Neural progenitor cell (in vitro differentiated cells): Measurements from ENCODE around the gene NME4. TPM values are rescaled to one million over a fixed set of nuclear protein-coding genes. Genes with fewer than 3 reads are reported as not detected.
A peak's percentile ranks its signal among the peaks of the same experiment; 100 is the strongest.

Experiments
- DNase-seq: peaks from one replicate; pipeline ENCODE4 v3.0.0-alpha.2; 2016; ENCODE audit warnings: low spot score
- H2AFZ ChIP-seq: fragments of 200-600 bp; sonication (generic); replicated peaks from 2 replicates; pipeline ENCODE4 v1.6.1; 2016; ENCODE audit warnings: antibody characterized with exemption
- H3F3A ChIP-seq: fragments of 200-600 bp; sonication (generic); 2 replicates; pipeline ENCODE4 v1.6.1; 2016; ENCODE audit warnings: antibody characterized with exemption, low read depth
- H3K27ac ChIP-seq: fragments of 200-600 bp; sonication (generic); 2 replicates; pipeline ENCODE4 v1.5.1; 2016; ENCODE audit warnings: mild to moderate bottlenecking
- H3K27me3 ChIP-seq: fragments of 200-600 bp; sonication (generic); 2 replicates; pipeline ENCODE4 v1.6.1; 2016; ENCODE audit warnings: mild to moderate bottlenecking, moderate library complexity
- H3K36me3 ChIP-seq: fragments of 200-600 bp; sonication (generic); 2 replicates; pipeline ENCODE4 v1.5.1; 2016
- H3K4me1 ChIP-seq: fragments of 200-600 bp; sonication (generic); 2 replicates; pipeline ENCODE4 v1.6.1; 2016; ENCODE audit warnings: mixed run types
- H3K4me2 ChIP-seq: fragments of 200-600 bp; sonication (generic); 2 replicates; pipeline ENCODE4 v1.6.1; 2016
- H3K4me3 ChIP-seq: fragments of 200-600 bp; sonication (generic); 2 replicates; pipeline ENCODE4 v1.5.1; 2016
- H3K79me2 ChIP-seq: fragments of 200-600 bp; sonication (generic); 2 replicates; pipeline ENCODE4 v1.6.1; 2016; ENCODE audit warnings: low read depth
- H3K9ac ChIP-seq: fragments of 200-600 bp; sonication (generic); 2 replicates; pipeline ENCODE4 v1.6.1; 2016
- H3K9me3 ChIP-seq: fragments of 200-600 bp; sonication (generic); 2 replicates; pipeline ENCODE4 v1.5.1; 2016; ENCODE audit warnings: low read depth
- H4K20me1 ChIP-seq: fragments of 200-600 bp; sonication (generic); 2 replicates; pipeline ENCODE4 v1.6.1; 2016; ENCODE audit warnings: low read depth
- H3K27ac Mint-ChIP-seq: 3 replicates; pipeline ENCODE4 v1.8.0; 2021; ENCODE audit warnings: mixed read lengths
- H3K27me3 Mint-ChIP-seq: 2 replicates; pipeline ENCODE4 v1.8.0; 2022; ENCODE audit warnings: low read depth, mild to moderate bottlenecking, inconsistent platforms, moderate library complexity, mixed read lengths; ENCODE audit not compliant: insufficient read depth
- H3K36me3 Mint-ChIP-seq: 3 replicates; pipeline ENCODE4 v1.8.0; 2021; ENCODE audit warnings: mixed read lengths
- H3K4me1 Mint-ChIP-seq: 3 replicates; pipeline ENCODE4 v1.8.0; 2021; ENCODE audit warnings: mixed read lengths
- H3K4me3 Mint-ChIP-seq: 3 replicates; pipeline ENCODE4 v1.8.0; 2021; ENCODE audit warnings: mild to moderate bottlenecking, moderate library complexity, mixed read lengths
- H3K9me3 Mint-ChIP-seq: 3 replicates; pipeline ENCODE4 v1.8.0; 2020; ENCODE audit warnings: mixed read lengths
- EZH2 ChIP-seq: fragments of 200-600 bp; sonication (generic); IDR thresholded peaks from 2 replicates; pipeline ENCODE4 v1.6.1; 2017; ENCODE audit warnings: antibody characterized with exemption, mild to moderate bottlenecking, moderate library complexity
- EZH2phosphoT487 ChIP-seq: fragments of 200-600 bp; sonication (generic); IDR thresholded peaks from 2 replicates; pipeline ENCODE4 v1.6.1; 2017; ENCODE audit warnings: antibody characterized with exemption
- total RNA-seq: library from RNA; depleted of rRNA; stranded (reverse); fragments of >200 nt; gene quantifications from 2 replicates; pipeline ENCODE4 v1.2.3, GENCODE V29; 2015; ENCODE audit warnings: low replicate concordance
- TF ChIP-seq, protein P1 (sequence below): fragments of 200-600 bp; sonication (generic); IDR thresholded peaks from 2 replicates; pipeline ENCODE4 v1.5.1; 2017; ENCODE audit warnings: antibody characterized with exemption, mild to moderate bottlenecking

Gene NME4
- total RNA-seq, 1 donor from 2014 or later, result 93.3 TPM

DNA sequence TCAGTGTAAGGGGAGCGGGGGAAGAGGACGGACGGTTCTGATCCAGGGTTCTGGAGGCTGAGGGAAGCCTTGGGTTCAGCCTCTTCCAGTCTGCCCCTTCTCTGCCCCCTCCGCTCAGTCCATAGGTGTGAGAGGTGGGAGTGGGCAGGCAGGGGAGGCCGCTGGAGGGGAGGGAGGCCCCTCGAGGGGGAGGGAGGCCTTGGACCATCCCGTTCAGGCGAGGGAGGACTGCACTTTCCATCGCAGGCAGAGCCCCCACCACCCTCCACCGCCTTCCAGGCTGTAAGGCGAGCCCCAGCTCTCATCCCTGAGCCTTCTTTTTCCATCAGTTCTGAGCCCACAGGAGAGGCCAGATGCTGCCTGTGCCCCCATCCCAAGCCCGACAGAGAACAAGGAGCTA is 40.3 kb upstream of the NME4 start:
- H3K27me3 Mint-ChIP-seq, result peaks cover 3% of the 10 kb centered on the region
- Histone ChIP-seq H3K27ac (no peak overlapping the region), H4K20me1 (peaks cover 4% of the 10 kb centered on the region), H3K9ac (no peak overlapping the region), H3K79me2 (peaks cover 3% of the 10 kb centered on the region), H3K4me1 (peaks cover 3% of the 10 kb centered on the region), H3K36me3 (no peaks in the 10 kb centered on the region), H3K27me3 (no peaks in the 10 kb centered on the region), H3K4me3 (no peak overlapping the region), H2AFZ (no peak overlapping the region), H3F3A (no peaks in the 10 kb centered on the region), H3K4me2 (no peak overlapping the region), H3K9me3 (no peaks in the 10 kb centered on the region)
- peaks cover 17% of the 10 kb centered on the region for H3K4me1 Mint-ChIP-seq
- no peak overlapping the region for H3K4me3 Mint-ChIP-seq
- no peak for DNase-seq
- H3K9me3 Mint-ChIP-seq, result no peaks in the 10 kb centered on the region
- no peak for TF ChIP-seq EZH2phosphoT487
- TF ChIP-seq, protein P1, sequence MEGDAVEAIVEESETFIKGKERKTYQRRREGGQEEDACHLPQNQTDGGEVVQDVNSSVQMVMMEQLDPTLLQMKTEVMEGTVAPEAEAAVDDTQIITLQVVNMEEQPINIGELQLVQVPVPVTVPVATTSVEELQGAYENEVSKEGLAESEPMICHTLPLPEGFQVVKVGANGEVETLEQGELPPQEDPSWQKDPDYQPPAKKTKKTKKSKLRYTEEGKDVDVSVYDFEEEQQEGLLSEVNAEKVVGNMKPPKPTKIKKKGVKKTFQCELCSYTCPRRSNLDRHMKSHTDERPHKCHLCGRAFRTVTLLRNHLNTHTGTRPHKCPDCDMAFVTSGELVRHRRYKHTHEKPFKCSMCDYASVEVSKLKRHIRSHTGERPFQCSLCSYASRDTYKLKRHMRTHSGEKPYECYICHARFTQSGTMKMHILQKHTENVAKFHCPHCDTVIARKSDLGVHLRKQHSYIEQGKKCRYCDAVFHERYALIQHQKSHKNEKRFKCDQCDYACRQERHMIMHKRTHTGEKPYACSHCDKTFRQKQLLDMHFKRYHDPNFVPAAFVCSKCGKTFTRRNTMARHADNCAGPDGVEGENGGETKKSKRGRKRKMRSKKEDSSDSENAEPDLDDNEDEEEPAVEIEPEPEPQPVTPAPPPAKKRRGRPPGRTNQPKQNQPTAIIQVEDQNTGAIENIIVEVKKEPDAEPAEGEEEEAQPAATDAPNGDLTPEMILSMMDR, result no peak
- TF ChIP-seq EZH2, result no peak
- H3K27ac Mint-ChIP-seq, result no peak overlapping the region
- H3K36me3 Mint-ChIP-seq, result no peaks in the 10 kb centered on the region

DNA sequence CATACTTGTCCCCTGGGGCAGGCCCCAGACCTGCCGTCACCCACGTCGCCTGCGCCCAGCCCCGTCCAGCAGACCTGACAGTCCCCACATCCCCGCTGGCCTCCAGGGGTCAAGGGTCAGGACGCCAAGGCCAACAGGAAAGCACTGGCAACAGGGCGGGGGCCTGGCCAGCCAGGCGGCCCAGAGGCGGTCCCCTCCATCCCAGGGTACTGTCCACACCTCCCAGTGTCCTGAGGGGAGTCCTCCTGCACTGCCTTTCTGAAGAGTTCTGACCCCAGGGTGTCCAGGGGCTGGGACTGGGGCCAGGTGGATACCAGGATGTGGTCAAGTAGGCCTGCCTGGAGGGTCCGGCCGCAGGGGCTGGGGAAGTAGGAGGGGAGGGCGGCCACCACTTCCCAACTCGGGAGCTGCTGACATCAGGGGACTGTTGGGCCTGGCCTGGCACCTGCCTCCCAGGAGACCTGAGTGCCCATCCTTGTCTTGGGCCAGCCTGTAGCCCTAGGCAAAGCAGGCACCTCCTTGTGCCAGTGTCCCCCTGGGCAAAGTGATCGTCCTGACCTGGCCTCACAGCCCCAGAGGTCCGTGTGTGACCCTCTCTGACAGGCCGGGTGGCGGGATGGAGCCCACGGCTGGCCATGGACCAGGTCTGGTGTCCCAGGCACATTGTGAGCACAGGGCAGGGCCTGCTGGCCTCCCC is 37.8 kb upstream of the NME4 start:
- Histone ChIP-seq H4K20me1 (peaks cover 4% of the 10 kb centered on the region), H3K9me3 (no peaks in the 10 kb centered on the region), H3K79me2 (no peaks in the 10 kb centered on the region), H3F3A (no peaks in the 10 kb centered on the region), H3K27ac (no peak overlapping the region), H3K27me3 (no peaks in the 10 kb centered on the region), H2AFZ (no peak overlapping the region), H3K4me1 (no peaks in the 10 kb centered on the region), H3K36me3 (no peaks in the 10 kb centered on the region), H3K4me3 (no peak overlapping the region), H3K9ac (no peak overlapping the region), H3K4me2 (no peak overlapping the region)
- no peaks in the 10 kb centered on the region for H3K36me3 Mint-ChIP-seq
- H3K27ac Mint-ChIP-seq, result no peak overlapping the region
- no peaks in the 10 kb centered on the region for H3K9me3 Mint-ChIP-seq
- peaks cover 8% of the 10 kb centered on the region for H3K27me3 Mint-ChIP-seq
- no peak overlapping the region for H3K4me3 Mint-ChIP-seq
- DNase-seq, result no peak
- TF ChIP-seq, protein P1, result no peak
- TF ChIP-seq EZH2phosphoT487, result no peak
- no peak for TF ChIP-seq EZH2
- peaks cover 27% of the 10 kb centered on the region for H3K4me1 Mint-ChIP-seq

DNA sequence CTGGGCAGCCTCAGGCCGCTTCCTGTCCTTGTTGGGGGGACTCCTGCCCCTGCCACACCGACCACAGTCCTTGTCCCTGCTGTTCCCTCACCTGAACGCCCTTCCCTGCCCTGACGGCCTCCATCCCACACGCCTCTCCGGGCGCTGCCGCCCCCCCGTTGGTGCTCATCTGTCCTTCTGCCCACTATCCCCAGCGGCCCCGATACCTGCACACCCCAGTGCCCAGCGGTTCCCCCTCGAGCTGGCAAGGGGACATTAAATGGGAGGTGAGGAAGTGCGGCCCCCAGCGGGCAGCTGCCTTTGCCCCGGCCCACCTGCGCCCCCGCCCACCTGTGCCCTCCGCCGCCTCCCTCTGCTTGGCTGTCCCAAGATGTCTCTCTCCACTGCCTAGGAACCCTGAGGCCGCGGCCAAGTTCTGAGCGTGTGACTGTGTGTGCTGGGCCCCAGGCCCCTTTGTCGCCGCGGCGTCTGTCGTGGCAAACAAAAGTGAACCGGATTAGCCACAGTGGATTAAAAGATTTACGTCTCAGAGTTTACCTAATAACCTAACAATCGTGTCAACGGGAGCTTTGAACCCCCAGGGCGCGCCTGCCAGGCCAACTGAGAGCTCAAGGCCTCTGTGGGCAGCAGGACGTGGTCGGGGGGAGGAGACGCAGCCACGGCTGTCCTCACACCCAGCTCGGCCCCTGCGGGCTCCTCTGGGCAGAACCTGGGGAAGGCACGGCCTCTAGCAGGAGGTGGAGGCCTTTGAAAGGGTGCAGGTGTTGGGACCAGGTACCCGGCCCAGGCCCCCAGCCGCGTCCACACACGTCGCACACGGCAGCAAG is 36.9 kb upstream of the NME4 start:
- Histone ChIP-seq H3K4me1 (no peaks in the 10 kb centered on the region), H4K20me1 (peaks cover 4% of the 10 kb centered on the region), H3K27me3 (no peaks in the 10 kb centered on the region), H3F3A (no peaks in the 10 kb centered on the region), H3K4me3 (no peak overlapping the region), H3K4me2 (no peak overlapping the region), H3K36me3 (no peaks in the 10 kb centered on the region), H3K9ac (no peak overlapping the region), H3K79me2 (no peaks in the 10 kb centered on the region), H3K27ac (no peak overlapping the region), H2AFZ (no peak overlapping the region), H3K9me3 (no peaks in the 10 kb centered on the region)
- Mint-ChIP-seq H3K4me1 (peaks cover 26% of the 10 kb centered on the region), H3K36me3 (no peaks in the 10 kb centered on the region), H3K27ac (peak overlapping the region; percentile 53), H3K27me3 (peaks cover 5% of the 10 kb centered on the region), H3K9me3 (no peaks in the 10 kb centered on the region), H3K4me3 (no peak overlapping the region)
- TF ChIP-seq EZH2, result no peak
- no peak for TF ChIP-seq EZH2phosphoT487
- TF ChIP-seq, protein P1, result no peak
- DNase-seq, result peak; percentile 78
